Ishikawa (cell line): Measurements from ENCODE around the gene INO80.
A peak's percentile ranks its signal among the peaks of the same experiment; 100 is the strongest.

Experiments
- CEBPB ChIP-seq: IDR thresholded peaks from 2 replicates; pipeline ENCODE4 v1.6.1; 2012
- CREB1 ChIP-seq: IDR thresholded peaks from 2 replicates; pipeline ENCODE4 v1.6.1; 2012; ENCODE audit warnings: low read depth
- EGR1 ChIP-seq: IDR thresholded peaks from 2 replicates; pipeline ENCODE4 v1.6.1; 2012
- EP300 ChIP-seq: IDR thresholded peaks from 2 replicates; pipeline ENCODE4 v1.6.1; 2012; ENCODE audit warnings: borderline replicate concordance
- FOXM1 ChIP-seq: IDR thresholded peaks from 2 replicates; pipeline ENCODE4 v1.6.1; 2012; ENCODE audit warnings: low read depth, borderline replicate concordance
- NFIC ChIP-seq: IDR thresholded peaks from 2 replicates; pipeline ENCODE4 v1.6.1; 2012
- RAD21 ChIP-seq: IDR thresholded peaks from 2 replicates; pipeline ENCODE4 v1.6.1; 2012; ENCODE audit warnings: low read depth
- REST ChIP-seq: IDR thresholded peaks from 2 replicates; pipeline ENCODE4 v1.6.1; 2012; ENCODE audit warnings: low read depth, mild to moderate bottlenecking
- TAF1 ChIP-seq: IDR thresholded peaks from 2 replicates; pipeline ENCODE4 v1.6.1; 2012; ENCODE audit warnings: low read depth, mild to moderate bottlenecking
- TCF12 ChIP-seq: IDR thresholded peaks from 2 replicates; pipeline ENCODE4 v1.6.1; 2012; ENCODE audit warnings: low read depth
- TEAD4 ChIP-seq: IDR thresholded peaks from 2 replicates; pipeline ENCODE4 v1.6.1; 2012
- USF1 ChIP-seq: IDR thresholded peaks from 2 replicates; pipeline ENCODE4 v1.6.1; 2012
- YY1 ChIP-seq: IDR thresholded peaks from 2 replicates; pipeline ENCODE4 v1.6.1; 2012; ENCODE audit warnings: low read depth
- ZBTB7A ChIP-seq: IDR thresholded peaks from 2 replicates; pipeline ENCODE4 v1.6.1; 2012; ENCODE audit warnings: low read depth
- TF ChIP-seq, protein P1 (sequence below): IDR thresholded peaks from 2 replicates; pipeline ENCODE4 v1.6.1; 2012

INO80 gene

GRCh38 chr15:40941068-40941527 lies 175.0 kb downstream of the INO80 start:
- TF ChIP-seq NFIC (no peak), RAD21 (no peak), CREB1 (no peak), EP300 (no peak), ZBTB7A (no peak), TAF1 (no peak), TCF12 (no peak), FOXM1 (no peak), USF1 (no peak)

DNA sequence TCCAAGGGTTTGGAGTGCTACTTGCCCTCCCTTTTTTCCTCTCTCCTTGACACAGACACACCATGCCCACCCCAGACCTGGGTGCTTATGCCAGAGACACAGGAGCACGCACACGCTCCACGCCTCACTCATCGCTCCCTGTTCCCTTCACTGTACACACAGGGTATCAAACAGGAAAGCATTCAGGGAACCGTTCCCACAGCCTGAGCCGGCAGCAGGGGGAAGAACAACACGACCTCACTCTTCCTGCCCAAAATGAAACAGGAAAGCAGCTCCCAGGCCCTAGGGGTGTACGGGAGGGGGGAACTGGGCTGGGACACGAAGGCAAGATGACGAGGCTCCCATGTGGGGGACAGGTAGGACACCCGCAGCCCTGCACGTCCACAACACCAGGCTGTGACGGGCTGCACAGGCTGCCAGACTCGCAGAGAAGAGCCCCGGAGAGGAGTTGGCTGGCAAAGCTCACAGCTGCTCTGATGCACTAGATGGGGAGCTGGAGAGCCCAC lies 175.7 kb downstream of the INO80 start:
- TF ChIP-seq REST: no peak
- no peak for TF ChIP-seq USF1
- TF ChIP-seq NFIC: no peak
- no peak for TF ChIP-seq YY1
- TF ChIP-seq TCF12: no peak
- TF ChIP-seq ZBTB7A: no peak
- no peak for TF ChIP-seq EP300
- TF ChIP-seq TAF1: no peak

DNA sequence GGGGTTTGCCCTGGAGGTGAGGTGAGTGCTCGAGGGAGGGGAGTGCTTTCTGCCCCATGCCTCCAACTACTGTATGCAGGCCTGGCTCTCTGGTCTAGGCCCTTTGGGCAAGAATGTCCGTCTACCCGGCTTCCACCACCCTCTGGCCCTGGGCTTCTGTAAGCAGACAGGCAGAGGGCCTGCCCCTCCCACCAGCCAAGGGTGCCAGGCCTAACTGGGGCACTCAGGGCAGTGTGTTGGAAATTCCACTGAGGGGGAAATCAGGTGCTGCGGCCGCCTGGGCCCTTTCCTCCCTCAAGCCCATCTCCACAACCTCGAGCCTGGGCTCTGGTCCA lies 177.6 kb downstream of the INO80 start:
- TF ChIP-seq TEAD4 (no peak), CEBPB (no peak), RAD21 (no peak)

DNA sequence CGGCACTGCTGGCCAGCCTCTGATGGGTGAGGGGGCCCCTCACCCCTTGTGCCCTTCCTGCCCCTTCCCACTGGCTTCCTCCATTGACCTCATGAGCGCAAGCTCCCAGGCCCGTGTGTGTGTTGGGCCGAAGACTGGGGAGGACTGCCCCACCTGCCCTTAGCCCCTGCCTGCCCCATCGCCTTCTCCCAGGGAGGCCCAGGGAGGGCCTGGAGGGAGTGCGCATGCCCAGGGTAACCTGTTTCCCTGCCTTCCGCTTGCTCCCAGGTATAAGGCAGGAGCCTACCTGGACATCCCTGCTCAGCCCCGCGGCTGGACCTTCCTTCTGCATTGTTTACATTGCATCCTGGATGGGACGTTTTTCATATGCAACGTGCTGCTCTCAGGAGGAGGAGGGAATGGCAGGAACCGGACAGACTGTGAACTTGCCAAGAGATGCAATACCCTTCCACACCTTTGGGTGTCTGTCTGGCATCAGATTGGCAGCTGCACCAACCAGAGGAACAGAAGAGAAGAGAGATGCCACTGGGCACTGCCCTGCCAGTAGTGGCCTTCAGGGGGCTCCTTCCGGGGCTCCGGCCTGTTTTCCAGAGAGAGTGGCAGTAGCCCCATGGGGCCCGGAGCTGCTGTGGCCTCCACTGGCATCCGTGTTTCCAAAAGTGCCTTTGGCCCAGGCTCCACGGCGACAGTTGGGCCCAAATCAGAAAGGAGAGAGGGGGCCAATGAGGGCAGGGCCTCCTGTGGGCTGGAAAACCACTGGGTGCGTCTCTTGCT lies 178.1 kb downstream of the INO80 start:
- TF ChIP-seq EP300: no peak
- TF ChIP-seq RAD21: peak; percentile 65

GRCh38 chr15:40936709-40937666 lies 179.1 kb downstream of the INO80 start:
- TF ChIP-seq EGR1 (no peak), FOXM1 (no peak), CREB1 (no peak), TEAD4 (no peak), REST (no peak), NFIC (no peak)

DNA sequence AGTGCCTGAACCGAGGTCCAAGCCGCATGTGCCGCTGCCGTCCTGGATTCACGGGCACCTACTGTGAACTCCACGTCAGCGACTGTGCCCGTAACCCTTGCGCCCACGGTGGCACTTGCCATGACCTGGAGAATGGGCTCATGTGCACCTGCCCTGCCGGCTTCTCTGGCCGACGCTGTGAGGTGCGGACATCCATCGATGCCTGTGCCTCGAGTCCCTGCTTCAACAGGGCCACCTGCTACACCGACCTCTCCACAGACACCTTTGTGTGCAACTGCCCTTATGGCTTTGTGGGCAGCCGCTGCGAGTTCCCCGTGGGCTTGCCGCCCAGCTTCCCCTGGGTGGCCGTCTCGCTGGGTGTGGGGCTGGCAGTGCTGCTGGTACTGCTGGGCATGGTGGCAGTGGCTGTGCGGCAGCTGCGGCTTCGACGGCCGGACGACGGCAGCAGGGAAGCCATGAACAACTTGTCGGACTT lies 179.8 kb downstream of the INO80 start:
- TF ChIP-seq, protein P1, sequence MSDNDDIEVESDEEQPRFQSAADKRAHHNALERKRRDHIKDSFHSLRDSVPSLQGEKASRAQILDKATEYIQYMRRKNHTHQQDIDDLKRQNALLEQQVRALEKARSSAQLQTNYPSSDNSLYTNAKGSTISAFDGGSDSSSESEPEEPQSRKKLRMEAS: no peak
- TF ChIP-seq CREB1 (no peak), FOXM1 (no peak), EGR1 (no peak), ZBTB7A (no peak), YY1 (no peak)

DNA sequence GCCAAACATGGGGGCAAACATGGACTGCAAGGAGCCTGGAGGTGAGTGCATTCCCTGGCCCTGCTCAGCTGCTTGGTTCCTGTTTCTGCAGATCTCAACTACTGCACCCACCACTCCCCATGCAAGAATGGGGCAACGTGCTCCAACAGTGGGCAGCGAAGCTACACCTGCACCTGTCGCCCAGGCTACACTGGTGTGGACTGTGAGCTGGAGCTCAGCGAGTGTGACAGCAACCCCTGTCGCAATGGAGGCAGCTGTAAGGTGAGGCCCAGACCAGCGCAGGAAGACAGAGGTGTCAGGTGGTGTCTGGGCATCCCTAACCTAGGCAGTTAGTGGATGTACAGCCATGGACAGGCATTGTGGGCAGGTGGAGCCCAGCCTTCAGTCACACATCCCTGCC lies 181.6 kb downstream of the INO80 start:
- TF ChIP-seq EGR1 (no peak), CREB1 (no peak), REST (no peak), FOXM1 (no peak), ZBTB7A (no peak), YY1 (no peak), EP300 (no peak), TEAD4 (no peak), USF1 (no peak), TAF1 (no peak), TCF12 (no peak), RAD21 (no peak), NFIC (no peak), CEBPB (no peak)
- TF ChIP-seq, protein P1: no peak
